IPS-20b (cell line): ENCODE data around the gene LITAFD.

Experiments used
- H3K27ac ChIP-seq: one replicate; pipeline ENCODE4 v1.5.1; 2013; ENCODE audit warnings: low read length
- H3K27me3 ChIP-seq: 2 replicates; pipeline ENCODE4 v1.6.1; 2013; ENCODE audit warnings: mild to moderate bottlenecking, low read length, inconsistent platforms; ENCODE audit not compliant: insufficient read depth
- H3K36me3 ChIP-seq: 2 replicates; pipeline ENCODE4 v1.6.1; 2013; ENCODE audit warnings: low read depth, mild to moderate bottlenecking, inconsistent platforms, low read length, moderate library complexity; ENCODE audit not compliant: insufficient read depth
- H3K4me1 ChIP-seq: 2 replicates; pipeline ENCODE4 v1.6.1; 2013; ENCODE audit warnings: mild to moderate bottlenecking, control low read depth, inconsistent platforms, low read length, moderate library complexity; ENCODE audit not compliant: insufficient read depth
- H3K4me3 ChIP-seq: 2 replicates; pipeline ENCODE4 v1.5.1; 2013; ENCODE audit warnings: mild to moderate bottlenecking, low read length, inconsistent platforms
- H3K9ac ChIP-seq: 2 replicates; pipeline ENCODE4 v1.6.1; 2013; ENCODE audit warnings: low read depth, mild to moderate bottlenecking, inconsistent platforms, low read length, moderate library complexity
- H3K9me3 ChIP-seq: 2 replicates; pipeline ENCODE4 v1.6.1; 2013; ENCODE audit warnings: mild to moderate bottlenecking, low read depth, low read length, inconsistent platforms; ENCODE audit not compliant: insufficient read depth

The LITAFD gene

GRCh38 chr16:8920645-8921346, 38.6 kb downstream of the LITAFD start:
- no peaks in the 10 kb centered on the region for H3K9me3 ChIP-seq
- no peaks in the 10 kb centered on the region for H3K4me1 ChIP-seq
- peaks cover 95% of the 10 kb centered on the region for H3K36me3 ChIP-seq
- H3K4me3 ChIP-seq: no peak overlapping the region
- no peak overlapping the region for H3K9ac ChIP-seq
- no peaks in the 10 kb centered on the region for H3K27me3 ChIP-seq
- H3K27ac ChIP-seq: no peak overlapping the region

- H3K36me3 ChIP-seq: peaks cover 89% of the 10 kb centered on the region
Observed at GRCh38 chr16:8921347-8921984, 39.3 kb downstream of the LITAFD start.

GRCh38 chr16:8923199-8923598, 41.0 kb downstream of the LITAFD start:
- Histone ChIP-seq H3K4me1 (no peaks in the 10 kb centered on the region), H3K9ac (no peak overlapping the region), H3K27ac (no peak overlapping the region), H3K4me3 (no peak overlapping the region), H3K27me3 (no peaks in the 10 kb centered on the region), H3K36me3 (peaks cover 83% of the 10 kb centered on the region), H3K9me3 (no peaks in the 10 kb centered on the region)

More at GRCh38 chr16:8921347-8921984, 39.3 kb downstream of the LITAFD start:
- Histone ChIP-seq H3K9me3 (no peaks in the 10 kb centered on the region), H3K27me3 (no peaks in the 10 kb centered on the region), H3K9ac (no peak overlapping the region), H3K27ac (no peak overlapping the region), H3K4me3 (no peak overlapping the region), H3K4me1 (no peaks in the 10 kb centered on the region)

GRCh38 chr16:8924214-8924613, 42.1 kb downstream of the LITAFD start:
- Histone ChIP-seq H3K27me3 (no peaks in the 10 kb centered on the region), H3K9me3 (no peaks in the 10 kb centered on the region), H3K27ac (no peak overlapping the region), H3K4me1 (no peaks in the 10 kb centered on the region), H3K4me3 (no peak overlapping the region), H3K9ac (no peak overlapping the region), H3K36me3 (peaks cover 83% of the 10 kb centered on the region)

GRCh38 chr16:8925455-8925854, 43.3 kb downstream of the LITAFD start:
- H3K4me3 ChIP-seq: no peak overlapping the region
- H3K9me3 ChIP-seq: no peaks in the 10 kb centered on the region
- 0 out of 2 replicates have a peak, but pooled peaks cover 3% of the 10 kb centered on the region for H3K4me1 ChIP-seq
- no peak overlapping the region for H3K9ac ChIP-seq
- peaks cover 81% of the 10 kb centered on the region for H3K36me3 ChIP-seq
- H3K27ac ChIP-seq: no peak overlapping the region
- no peaks in the 10 kb centered on the region for H3K27me3 ChIP-seq

- H3K9me3 ChIP-seq: no peaks in the 10 kb centered on the region
- no peaks in the 10 kb centered on the region for H3K27me3 ChIP-seq
- peaks cover 67% of the 10 kb centered on the region for H3K36me3 ChIP-seq
- H3K4me1 ChIP-seq: 0 out of 2 replicates have a peak, but pooled peaks cover 5% of the 10 kb centered on the region
- H3K27ac ChIP-seq: no peak overlapping the region
- H3K4me3 ChIP-seq: no peak overlapping the region
- no peak overlapping the region for H3K9ac ChIP-seq
Observed at GRCh38 chr16:8926827-8927226, 44.7 kb downstream of the LITAFD start.

GRCh38 chr16:8928467-8928957, 46.4 kb downstream of the LITAFD start:
- Histone ChIP-seq H3K36me3 (peaks cover 51% of the 10 kb centered on the region), H3K4me1 (0 out of 2 replicates have a peak, but pooled peaks cover 5% of the 10 kb centered on the region)

GRCh38 chr16:8929086-8929748, 47.1 kb downstream of the LITAFD start:
- peaks cover 47% of the 10 kb centered on the region for H3K36me3 ChIP-seq
- no peaks in the 10 kb centered on the region for H3K27me3 ChIP-seq
- H3K9me3 ChIP-seq: no peaks in the 10 kb centered on the region
- no peak overlapping the region for H3K27ac ChIP-seq
- H3K4me1 ChIP-seq: 0 out of 2 replicates have a peak, but pooled peaks cover 5% of the 10 kb centered on the region
- H3K9ac ChIP-seq: no peak overlapping the region
- no peak overlapping the region for H3K4me3 ChIP-seq

More at GRCh38 chr16:8928467-8928957, 46.4 kb downstream of the LITAFD start:
- no peaks in the 10 kb centered on the region for H3K27me3 ChIP-seq
- no peak overlapping the region for H3K4me3 ChIP-seq
- no peaks in the 10 kb centered on the region for H3K9me3 ChIP-seq
- H3K9ac ChIP-seq: no peak overlapping the region
- H3K27ac ChIP-seq: no peak overlapping the region

- Histone ChIP-seq H3K27me3 (no peaks in the 10 kb centered on the region), H3K9me3 (no peaks in the 10 kb centered on the region)
Observed at GRCh38 chr16:8931859-8932258, 49.7 kb downstream of the LITAFD start.

GRCh38 chr16:8934601-8935000, 52.5 kb downstream of the LITAFD start:
- H3K9me3 ChIP-seq: no peaks in the 10 kb centered on the region
- H3K27ac ChIP-seq: no peak overlapping the region
- H3K36me3 ChIP-seq: peaks cover 7% of the 10 kb centered on the region
- no peaks in the 10 kb centered on the region for H3K27me3 ChIP-seq
- peaks cover 19% of the 10 kb centered on the region; the same call in 1 of the 2 replicates for H3K4me1 ChIP-seq
- H3K4me3 ChIP-seq: no peak overlapping the region
- H3K9ac ChIP-seq: no peak overlapping the region

More at GRCh38 chr16:8931859-8932258, 49.7 kb downstream of the LITAFD start:
- Histone ChIP-seq H3K4me3 (no peak overlapping the region), H3K36me3 (peaks cover 32% of the 10 kb centered on the region), H3K4me1 (peaks cover 20% of the 10 kb centered on the region; the same call in 1 of the 2 replicates), H3K9ac (no peak overlapping the region), H3K27ac (no peak overlapping the region)
